ENCODE results near the gene SDR42E2.
"Not testable (repeated sequence)": the region's sequence is repeated elsewhere in the genome, so short reads cannot be mapped to it uniquely, and the experiment has no call there.

The SDR42E2 gene

GRCh38 chr16:22144520-22144919 is 17.8 kb upstream of the SDR42E2 start:
- DNase-seq (ENCODE audit: extremely low read depth, insufficient read length): no peak
- TF ChIP-seq CTCF (IDR thresholded peaks at IDR 0.05; ENCODE audit: insufficient read depth, low read length, poor library complexity, severe bottlenecking): no peak
- H3K4me3 ChIP-seq (replicated peaks; ENCODE audit: low read depth, low read length): no peak overlapping the region
- peaks cover 7% of the 10 kb centered on the region for H3K27me3 ChIP-seq (replicated peaks; ENCODE audit: control insufficient read depth, insufficient read depth, low read length)
- H3K36me3 ChIP-seq (ENCODE audit: control insufficient read depth, insufficient read depth, low read length): no peaks in the 10 kb centered on the region

- no peak overlapping the region for H3K4me3 ChIP-seq (replicated peaks; ENCODE audit: low read depth, low read length)
- H3K36me3 ChIP-seq (ENCODE audit: control insufficient read depth, insufficient read depth, low read length): no peaks in the 10 kb centered on the region
- no peak for DNase-seq (ENCODE audit: extremely low read depth, insufficient read length)
- H3K27me3 ChIP-seq (replicated peaks; ENCODE audit: control insufficient read depth, insufficient read depth, low read length): no peaks in the 10 kb centered on the region; the same call in none of the 2 replicates
- TF ChIP-seq CTCF (IDR thresholded peaks at IDR 0.05; ENCODE audit: insufficient read depth, low read length, poor library complexity, severe bottlenecking): no peak
These were observed 14.5 kb upstream of the SDR42E2 start for GRCh38 chr16:22147853-22148252.

- no peak for TF ChIP-seq CTCF (IDR thresholded peaks at IDR 0.05; ENCODE audit: insufficient read depth, low read length, poor library complexity, severe bottlenecking)
- H3K4me3 ChIP-seq (replicated peaks; ENCODE audit: low read depth, low read length): no peak overlapping the region
- no peaks in the 10 kb centered on the region for H3K36me3 ChIP-seq (ENCODE audit: control insufficient read depth, insufficient read depth, low read length)
- no peaks in the 10 kb centered on the region; the same call in none of the 2 replicates for H3K27me3 ChIP-seq (replicated peaks; ENCODE audit: control insufficient read depth, insufficient read depth, low read length)
- DNase-seq (ENCODE audit: extremely low read depth, insufficient read length): no peak
These were observed 10.9 kb upstream of the SDR42E2 start for GRCh38 chr16:22151246-22151998.

- no peak for DNase-seq (ENCODE audit: extremely low read depth, insufficient read length)
- Histone ChIP-seq H3K4me3 (replicated peaks; ENCODE audit: low read depth, low read length) (no peak overlapping the region), H3K36me3 (ENCODE audit: control insufficient read depth, insufficient read depth, low read length) (no peaks in the 10 kb centered on the region), H3K27me3 (replicated peaks; ENCODE audit: control insufficient read depth, insufficient read depth, low read length) (no peaks in the 10 kb centered on the region; the same call in 1 of the 2 replicates)
- no peak for TF ChIP-seq CTCF (IDR thresholded peaks at IDR 0.05; ENCODE audit: insufficient read depth, low read length, poor library complexity, severe bottlenecking)
These were observed 10.0 kb upstream of the SDR42E2 start for GRCh38 chr16:22152316-22152715.

- not testable (repeated sequence) for H3K36me3 ChIP-seq (ENCODE audit: control insufficient read depth, insufficient read depth, low read length); H3K4me3 ChIP-seq (replicated peaks; ENCODE audit: low read depth, low read length); H3K27me3 ChIP-seq (replicated peaks; ENCODE audit: control insufficient read depth, insufficient read depth, low read length); DNase-seq (ENCODE audit: extremely low read depth, insufficient read length)
These were observed 9.2 kb upstream of the SDR42E2 start for GRCh38 chr16:22153078-22153477.

- Histone ChIP-seq H3K27me3 (replicated peaks; ENCODE audit: control insufficient read depth, insufficient read depth, low read length) (no peaks in the 10 kb centered on the region; the same call in 1 of the 2 replicates), H3K4me3 (replicated peaks; ENCODE audit: low read depth, low read length) (no peak overlapping the region), H3K36me3 (ENCODE audit: control insufficient read depth, insufficient read depth, low read length) (no peaks in the 10 kb centered on the region)
- no peak for TF ChIP-seq CTCF (IDR thresholded peaks at IDR 0.05; ENCODE audit: insufficient read depth, low read length, poor library complexity, severe bottlenecking)
- DNase-seq (ENCODE audit: extremely low read depth, insufficient read length): no peak
These were observed 905 bp upstream of the SDR42E2 start for GRCh38 chr16:22161401-22161800.

Data from GM06990 (cell line).